Sigmoid colon (tissue), 4 donors: Measurements from ENCODE around the gene RPS14.

Experiments used
- EP300 ChIP-seq, 4 donors: sonication (generic); formaldehyde crosslinking; IDR thresholded peaks; one replicate each; pipeline ENCODE4 v1.6.1; 2017; ENCODE audit warnings: antibody characterized with exemption in 4 of 4
- POLR2A ChIP-seq, 2 donors: fragments of 450-650 bp; IDR thresholded peaks; one replicate each; pipeline ENCODE4 v1.6.1; 2016; ENCODE audit warnings: antibody characterized with exemption in 2 of 2, mild to moderate bottlenecking in 2 of 2, moderate library complexity in 2 of 2
- POLR2AphosphoS5 ChIP-seq, 4 donors: sonication (generic); formaldehyde crosslinking; IDR thresholded peaks; one replicate each; pipeline ENCODE4 v1.6.1; 2017; ENCODE audit warnings: antibody characterized with exemption in 4 of 4
- TF ChIP-seq, protein P1 (sequence below), 4 experiments: fragments of 450-650 bp in 3 of 4; fragments of 200-600 bp in 1 of 4; IDR thresholded peaks; one replicate each; pipeline ENCODE4 v1.5.1; 2016 to 2019; ENCODE audit warnings: antibody characterized with exemption in 4 of 4, mild to moderate bottlenecking in 3 of 4, moderate library complexity in 2 of 4

DNA sequence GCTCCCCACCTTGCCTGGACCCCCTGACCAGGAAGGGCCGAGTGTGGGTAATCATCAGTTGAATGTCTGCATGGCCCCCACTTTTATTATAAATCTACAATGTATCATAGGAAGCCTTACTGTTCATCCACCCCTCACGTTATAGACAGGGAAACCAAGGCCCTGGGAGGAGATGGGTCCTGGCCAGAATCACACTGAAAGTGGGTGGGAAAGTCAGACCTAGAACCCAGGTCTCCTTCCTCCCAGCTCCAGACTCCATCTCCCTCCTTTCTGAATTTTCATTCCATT lies 53.9 kb downstream of the RPS14 start:
- TF ChIP-seq, protein P1, sequence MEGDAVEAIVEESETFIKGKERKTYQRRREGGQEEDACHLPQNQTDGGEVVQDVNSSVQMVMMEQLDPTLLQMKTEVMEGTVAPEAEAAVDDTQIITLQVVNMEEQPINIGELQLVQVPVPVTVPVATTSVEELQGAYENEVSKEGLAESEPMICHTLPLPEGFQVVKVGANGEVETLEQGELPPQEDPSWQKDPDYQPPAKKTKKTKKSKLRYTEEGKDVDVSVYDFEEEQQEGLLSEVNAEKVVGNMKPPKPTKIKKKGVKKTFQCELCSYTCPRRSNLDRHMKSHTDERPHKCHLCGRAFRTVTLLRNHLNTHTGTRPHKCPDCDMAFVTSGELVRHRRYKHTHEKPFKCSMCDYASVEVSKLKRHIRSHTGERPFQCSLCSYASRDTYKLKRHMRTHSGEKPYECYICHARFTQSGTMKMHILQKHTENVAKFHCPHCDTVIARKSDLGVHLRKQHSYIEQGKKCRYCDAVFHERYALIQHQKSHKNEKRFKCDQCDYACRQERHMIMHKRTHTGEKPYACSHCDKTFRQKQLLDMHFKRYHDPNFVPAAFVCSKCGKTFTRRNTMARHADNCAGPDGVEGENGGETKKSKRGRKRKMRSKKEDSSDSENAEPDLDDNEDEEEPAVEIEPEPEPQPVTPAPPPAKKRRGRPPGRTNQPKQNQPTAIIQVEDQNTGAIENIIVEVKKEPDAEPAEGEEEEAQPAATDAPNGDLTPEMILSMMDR (IDR thresholded peaks at IDR 0.05): no peak
- no peak for TF ChIP-seq POLR2AphosphoS5 (IDR thresholded peaks at IDR 0.05)
- no peak for TF ChIP-seq POLR2A (IDR thresholded peaks at IDR 0.05)
- no peak for TF ChIP-seq EP300 (IDR thresholded peaks at IDR 0.05)
